BJ (cell line): Measurements from ENCODE around the gene CDK2AP2. TPM values are rescaled to one million over a fixed set of nuclear protein-coding genes. Genes with fewer than 3 reads are reported as not detected.
"Not testable (repeated sequence)": the region's sequence is repeated elsewhere in the genome, so short reads cannot be mapped to it uniquely, and the experiment has no call there.

Experiments used
- CTCF ChIA-PET: fragments of 350-600 bp; formaldehyde crosslinking; extraction: SDS; loops from one replicate; lab custom pipeline; 2021; ENCODE audit warnings: antibody characterized with exemption, inconsistent platforms; lab: Yijun Ruan, JAX
- POLR2A ChIA-PET: fragments of 300-600 bp; sonication (Branson Sonifier 250); formaldehyde crosslinking; extraction: SDS; loops from one replicate; lab custom pipeline; 2021; ENCODE audit warnings: antibody characterized with exemption; lab: Charles Lee
- DNase-seq: peaks from one replicate; pipeline ENCODE4 v3.0.0-alpha.2; 2011; ENCODE audit warnings: low read depth
- H3K27me3 ChIP-seq: 2 replicates; pipeline ENCODE4 v1.6.0; 2011; ENCODE audit warnings: low read length; ENCODE audit not compliant: control insufficient read depth, insufficient read depth
- H3K36me3 ChIP-seq: 2 replicates; pipeline ENCODE4 v1.5.1; 2011; ENCODE audit warnings: low read length; ENCODE audit not compliant: control insufficient read depth, insufficient read depth
- H3K4me3 ChIP-seq: 2 replicates; pipeline ENCODE4 v1.5.1; 2011; ENCODE audit warnings: low read depth, mild to moderate bottlenecking, control low read depth, low read length
- polyA plus RNA-seq: library from polyadenylated mRNA; depleted of rRNA; stranded (reverse); fragments of >200 nt; gene quantifications from 2 replicates; pipeline ENCODE4 v1.2.3, GENCODE V29; 2011
- TF ChIP-seq, protein P1 (sequence below): IDR thresholded peaks from 2 replicates; pipeline ENCODE4 v1.5.1; 2011; ENCODE audit warnings: low read depth, mild to moderate bottlenecking, control low read depth, inconsistent platforms, low read length, moderate library complexity; ENCODE audit not compliant: insufficient read depth

The CDK2AP2 gene
- polyA plus RNA-seq, 1 experiment = 30.4 TPM

- CTCF ChIA-PET = interaction anchor here (0.6 to 0.7 kb wide), 2 partner anchors 83 to 115 kb away, joined by 3 to 4 read pairs; no protein-coding TSS in a partner anchor
- POLR2A ChIA-PET = no interaction called here
- TF ChIP-seq, protein P1, sequence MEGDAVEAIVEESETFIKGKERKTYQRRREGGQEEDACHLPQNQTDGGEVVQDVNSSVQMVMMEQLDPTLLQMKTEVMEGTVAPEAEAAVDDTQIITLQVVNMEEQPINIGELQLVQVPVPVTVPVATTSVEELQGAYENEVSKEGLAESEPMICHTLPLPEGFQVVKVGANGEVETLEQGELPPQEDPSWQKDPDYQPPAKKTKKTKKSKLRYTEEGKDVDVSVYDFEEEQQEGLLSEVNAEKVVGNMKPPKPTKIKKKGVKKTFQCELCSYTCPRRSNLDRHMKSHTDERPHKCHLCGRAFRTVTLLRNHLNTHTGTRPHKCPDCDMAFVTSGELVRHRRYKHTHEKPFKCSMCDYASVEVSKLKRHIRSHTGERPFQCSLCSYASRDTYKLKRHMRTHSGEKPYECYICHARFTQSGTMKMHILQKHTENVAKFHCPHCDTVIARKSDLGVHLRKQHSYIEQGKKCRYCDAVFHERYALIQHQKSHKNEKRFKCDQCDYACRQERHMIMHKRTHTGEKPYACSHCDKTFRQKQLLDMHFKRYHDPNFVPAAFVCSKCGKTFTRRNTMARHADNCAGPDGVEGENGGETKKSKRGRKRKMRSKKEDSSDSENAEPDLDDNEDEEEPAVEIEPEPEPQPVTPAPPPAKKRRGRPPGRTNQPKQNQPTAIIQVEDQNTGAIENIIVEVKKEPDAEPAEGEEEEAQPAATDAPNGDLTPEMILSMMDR = no peak
- H3K4me3 ChIP-seq = no peak overlapping the region
- DNase-seq = no peak
- H3K27me3 ChIP-seq = no peaks in the 10 kb centered on the region
- H3K36me3 ChIP-seq = no peaks in the 10 kb centered on the region; the same call in 1 of the 2 replicates
Measured at GRCh38 chr11:67466367-67466766, 41.6 kb downstream of the CDK2AP2 start.

DNA sequence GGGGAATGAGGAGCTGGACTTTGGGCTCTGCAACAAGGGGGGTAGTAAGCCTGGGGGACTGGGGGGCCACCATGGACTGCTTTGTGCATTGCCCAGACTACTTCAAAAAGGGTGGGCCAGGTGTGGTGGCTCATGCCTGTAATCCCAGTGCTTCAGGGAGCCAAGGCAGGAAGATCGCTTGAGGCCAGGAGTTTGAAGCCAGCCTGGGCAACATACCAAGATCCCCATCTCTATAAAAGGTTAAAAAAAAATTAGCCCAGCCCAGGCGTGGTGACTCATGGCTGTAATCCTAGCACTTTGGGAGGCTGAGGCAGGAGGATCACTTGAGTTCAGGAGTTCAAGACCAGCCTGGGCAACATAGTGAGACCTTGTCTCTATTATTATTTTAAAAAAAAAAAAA is 42.4 kb downstream of the CDK2AP2 start:
- H3K27me3 ChIP-seq, H3K4me3 ChIP-seq, DNase-seq, H3K36me3 ChIP-seq, POLR2A ChIA-PET: not testable (repeated sequence)
- CTCF ChIA-PET = interaction anchor here (0.6 to 0.7 kb wide), 2 partner anchors 82 to 114 kb away, joined by 3 to 4 read pairs; no protein-coding TSS in a partner anchor

DNA sequence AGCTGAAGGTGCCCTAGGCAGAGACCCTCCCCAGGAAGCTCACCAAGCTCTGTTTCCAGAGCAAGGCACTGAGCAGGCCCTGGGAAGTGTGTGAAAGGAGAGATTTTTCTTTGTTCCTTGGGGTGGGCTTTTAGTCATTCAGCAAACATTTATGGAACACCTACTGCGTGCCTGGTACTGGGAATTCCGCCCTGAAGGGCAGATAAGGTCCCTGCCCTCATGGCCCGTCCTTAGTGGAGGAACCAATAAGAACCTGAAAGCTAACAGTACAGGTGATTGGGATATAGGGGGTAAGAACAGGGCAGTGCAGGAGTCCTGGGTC is 42.8 kb downstream of the CDK2AP2 start:
- DNase-seq = no peak
- CTCF ChIA-PET = no interaction called here
- peak overlapping the region; percentile 71 for H3K4me3 ChIP-seq
- H3K27me3 ChIP-seq = no peaks in the 10 kb centered on the region
- POLR2A ChIA-PET = no interaction called here
- TF ChIP-seq, protein P1 = no peak
- no peaks in the 10 kb centered on the region; the same call in 1 of the 2 replicates for H3K36me3 ChIP-seq

DNA sequence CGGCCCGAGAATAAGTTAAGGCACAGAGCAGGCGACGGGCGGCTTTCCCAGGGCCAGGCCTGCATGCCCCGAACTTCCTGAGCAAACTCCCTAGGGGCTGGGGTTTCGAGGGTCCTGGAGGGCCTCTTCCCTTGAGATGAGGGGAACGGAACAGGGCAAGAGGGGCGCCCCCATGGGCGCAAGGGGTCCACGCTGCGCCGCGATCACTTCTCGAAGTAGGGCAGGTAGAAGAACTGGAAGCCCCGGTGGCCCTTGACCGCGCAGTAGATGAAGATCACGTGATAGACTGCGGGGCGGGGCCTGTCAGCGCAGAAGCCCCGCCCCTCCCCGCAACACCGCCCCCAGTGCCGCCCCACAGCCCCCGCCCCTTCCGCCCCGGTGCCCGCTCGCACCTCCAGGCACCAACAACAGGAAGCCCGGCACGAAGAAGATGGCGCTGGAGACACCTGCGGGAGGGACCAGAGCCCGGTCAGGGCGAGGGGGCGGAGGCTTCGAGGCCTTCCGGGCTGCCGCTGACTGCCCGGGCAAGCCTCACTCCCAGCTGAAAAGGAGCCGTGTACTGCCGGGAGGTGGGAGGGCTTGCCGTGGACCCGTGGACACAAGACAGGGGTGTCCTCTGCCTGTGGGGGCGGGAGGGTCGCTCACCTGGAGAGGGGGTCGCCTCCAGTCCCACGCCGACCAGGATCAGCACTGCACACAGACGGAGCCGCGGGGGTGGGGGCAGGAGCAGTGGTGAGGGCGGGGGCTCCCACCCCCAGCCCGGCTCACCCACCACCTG is 43.4 kb downstream of the CDK2AP2 start:
- Histone ChIP-seq H3K27me3 (no peaks in the 10 kb centered on the region), H3K36me3 (no peaks in the 10 kb centered on the region; the same call in 1 of the 2 replicates), H3K4me3 (peak overlapping the region; percentile 71)
- ChIA-PET CTCF (no interaction called here), POLR2A (no interaction called here)
- TF ChIP-seq, protein P1 = no peak
- no peak for DNase-seq

GRCh38 chr11:67463680-67464410 is 44.1 kb downstream of the CDK2AP2 start:
- no peak for DNase-seq
- Histone ChIP-seq H3K36me3 (no peaks in the 10 kb centered on the region; the same call in 1 of the 2 replicates), H3K4me3 (peak overlapping the region; percentile 71), H3K27me3 (no peaks in the 10 kb centered on the region)
- ChIA-PET POLR2A (no interaction called here), CTCF (no interaction called here)
- TF ChIP-seq, protein P1 = no peak
